Lung (tissue), 12 donors: ENCODE results near the gene VWA3A. TPM values are rescaled to one million over a fixed set of nuclear protein-coding genes. Genes with fewer than 3 reads are reported as not detected.
A peak's percentile ranks its signal among the peaks of the same experiment; 100 is the strongest.

Source experiments
- ATAC-seq: fragments of 200-7000 bp; cut with Tn5 transposase; one replicate; pipeline ENCODE4 v1.9.1; 2020; ENCODE audit warnings: moderate number of reproducible peaks; ENCODE audit not compliant: insufficient read depth, low FRiP score
- DNase-seq, 3 donors: peaks; one replicate each; pipeline ENCODE4 v3.0.0-alpha.2; 2013 to 2017
- H3K27ac ChIP-seq, 2 donors: one replicate each; pipeline ENCODE4 v1.5.1; 2013; ENCODE audit warnings: mild to moderate bottlenecking in 2 of 2, moderate library complexity in 2 of 2, control low read depth in 1 of 2, inconsistent platforms in 1 of 2, low read depth in 1 of 2, low read length in 1 of 2
- H3K27me3 ChIP-seq, 3 donors: one replicate each; pipeline ENCODE4 v1.5.1; 2013; ENCODE audit warnings: low read length in 2 of 3; ENCODE audit not compliant: control insufficient read depth in 3 of 3, insufficient read depth in 3 of 3
- H3K36me3 ChIP-seq, 4 donors: one replicate each; pipeline ENCODE4 v1.5.1; 2013; ENCODE audit warnings: low read length in 4 of 4, mild to moderate bottlenecking in 1 of 4, moderate library complexity in 1 of 4; ENCODE audit not compliant: control insufficient read depth in 4 of 4, insufficient read depth in 4 of 4
- H3K4me1 ChIP-seq, 5 donors: one replicate each; pipeline ENCODE4 v1.5.1; 2013; ENCODE audit warnings: low read length in 5 of 5, mild to moderate bottlenecking in 2 of 5, moderate library complexity in 1 of 5; ENCODE audit not compliant: control insufficient read depth in 5 of 5, insufficient read depth in 5 of 5
- H3K4me3 ChIP-seq: one replicate; pipeline ENCODE4 v1.5.1; 2013; ENCODE audit warnings: mild to moderate bottlenecking, control low read depth, moderate library complexity
- H3K9ac ChIP-seq, 2 donors: one replicate each; pipeline ENCODE4 v1.5.1; 2013; ENCODE audit warnings: low read length in 2 of 2, control low read depth in 1 of 2; ENCODE audit not compliant: insufficient read depth in 1 of 2
- H3K9me3 ChIP-seq, 4 donors: one replicate each; pipeline ENCODE4 v1.5.1; 2013; ENCODE audit warnings: low read length in 3 of 4, mild to moderate bottlenecking in 1 of 4, moderate library complexity in 1 of 4; ENCODE audit not compliant: control insufficient read depth in 4 of 4, insufficient read depth in 3 of 4
- WGBS, 2 donors: extraction: QIAGEN DNeasy Blood & Tissue Kit; methylation state at CpG; one replicate each; pipeline ENCODE4 v1.1.7; 2013; 5-methylcytosine and 5-hydroxymethylcytosine counted together
- polyA plus RNA-seq, 2 donors: library from polyadenylated mRNA; stranded (reverse); fragments of 200-250 nt; gene quantifications; one replicate each; pipeline ENCODE4 v1.2.1, GENCODE V29; 2013
- total RNA-seq, 2 donors: library from RNA; depleted of rRNA in 1 of 2; stranded (reverse); fragments of >200 nt in 1 of 2; gene quantifications; one replicate each; pipeline ENCODE4 v1.2.1, GENCODE V29; 2014 to 2021
- TF ChIP-seq, protein P1 (sequence below): IDR thresholded peaks from 2 replicates; pipeline ENCODE4 v1.5.1; 2012; ENCODE audit warnings: mild to moderate bottlenecking; ENCODE audit errors: control extremely low read depth, extremely low read depth
- donor health status: control.
- donor health status: control.
- donor health status: Bipolar disorder and iron deficiency.
- donor health status: healthy.
- donor health status: DM: yes; HTN: yes; CAD: no.

VWA3A gene
- total and polyA plus RNA-seq, 4 donors: 2.4 to 15.1 (median 8.7) TPM

DNA sequence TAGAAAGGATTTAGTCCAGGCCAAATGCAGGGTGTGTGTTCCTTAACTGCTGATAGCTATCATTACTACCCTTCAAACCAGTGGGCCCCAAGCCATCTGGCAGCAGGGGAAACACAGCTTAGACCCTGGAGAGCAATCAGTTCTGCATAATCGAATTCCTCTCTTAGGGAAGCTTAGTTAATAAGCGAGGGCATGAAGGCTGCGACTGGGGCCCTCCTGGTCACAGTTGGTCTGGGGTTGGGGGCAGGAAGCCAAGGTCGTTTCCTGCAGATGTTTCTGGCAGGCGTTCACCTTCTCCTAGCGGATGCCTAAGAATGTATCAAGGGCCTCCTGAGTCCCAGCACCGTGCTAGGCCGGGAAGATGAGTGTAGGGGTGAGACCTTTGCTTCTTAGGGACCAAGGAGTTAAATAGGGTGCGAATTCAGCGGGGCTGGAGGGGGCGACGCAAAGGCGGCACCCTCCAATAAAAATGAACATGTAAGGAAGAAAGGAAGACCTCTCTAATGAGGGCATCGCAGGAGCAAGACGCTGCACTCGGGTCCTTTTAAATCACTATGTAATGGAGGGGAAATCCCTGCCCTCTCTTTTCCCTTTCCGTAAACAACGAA, 97.2 kb downstream of the VWA3A start:
- no peaks in the 10 kb centered on the region for H3K36me3 ChIP-seq
- DNase-seq (peak; percentile 33 to 63 (median 51)), ATAC-seq (no peak)
- no peaks in the 10 kb centered on the region for H3K27me3 ChIP-seq
- peak overlapping the region; percentile 75 to 93 for H3K27ac ChIP-seq
- no peak overlapping the region for H3K9ac ChIP-seq
- WGBS, 2 donors: 1% methylated on average over 18 of the region's 18 CpGs
- no peaks in the 10 kb centered on the region for H3K9me3 ChIP-seq
- peak overlapping the region; percentile 65 for H3K4me3 ChIP-seq
- peaks cover 0 to 27% (median 8%) of the 10 kb centered on the region in 5 donors for H3K4me1 ChIP-seq
- TF ChIP-seq, protein P1, sequence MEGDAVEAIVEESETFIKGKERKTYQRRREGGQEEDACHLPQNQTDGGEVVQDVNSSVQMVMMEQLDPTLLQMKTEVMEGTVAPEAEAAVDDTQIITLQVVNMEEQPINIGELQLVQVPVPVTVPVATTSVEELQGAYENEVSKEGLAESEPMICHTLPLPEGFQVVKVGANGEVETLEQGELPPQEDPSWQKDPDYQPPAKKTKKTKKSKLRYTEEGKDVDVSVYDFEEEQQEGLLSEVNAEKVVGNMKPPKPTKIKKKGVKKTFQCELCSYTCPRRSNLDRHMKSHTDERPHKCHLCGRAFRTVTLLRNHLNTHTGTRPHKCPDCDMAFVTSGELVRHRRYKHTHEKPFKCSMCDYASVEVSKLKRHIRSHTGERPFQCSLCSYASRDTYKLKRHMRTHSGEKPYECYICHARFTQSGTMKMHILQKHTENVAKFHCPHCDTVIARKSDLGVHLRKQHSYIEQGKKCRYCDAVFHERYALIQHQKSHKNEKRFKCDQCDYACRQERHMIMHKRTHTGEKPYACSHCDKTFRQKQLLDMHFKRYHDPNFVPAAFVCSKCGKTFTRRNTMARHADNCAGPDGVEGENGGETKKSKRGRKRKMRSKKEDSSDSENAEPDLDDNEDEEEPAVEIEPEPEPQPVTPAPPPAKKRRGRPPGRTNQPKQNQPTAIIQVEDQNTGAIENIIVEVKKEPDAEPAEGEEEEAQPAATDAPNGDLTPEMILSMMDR: no peak

- Histone ChIP-seq H3K4me1 (peaks cover 0 to 27% (median 12%) of the 10 kb centered on the region in 5 donors), H3K4me3 (peak overlapping the region; percentile 65), H3K27ac (peak overlapping the region; percentile 75 to 93), H3K27me3 (no peaks in the 10 kb centered on the region), H3K9ac (no peak overlapping the region), H3K36me3 (no peaks in the 10 kb centered on the region), H3K9me3 (no peaks in the 10 kb centered on the region)
- ATAC-seq (peak; percentile 78), DNase-seq (peak in 1 of 3 donors; percentile 100)
- 1% methylated on average over 65 to 72 of the region's 72 CpGs for WGBS, 2 donors
- TF ChIP-seq, protein P1: no peak
These were observed 97.9 kb downstream of the VWA3A start for GRCh38 chr16:22190081-22190775.

DNA sequence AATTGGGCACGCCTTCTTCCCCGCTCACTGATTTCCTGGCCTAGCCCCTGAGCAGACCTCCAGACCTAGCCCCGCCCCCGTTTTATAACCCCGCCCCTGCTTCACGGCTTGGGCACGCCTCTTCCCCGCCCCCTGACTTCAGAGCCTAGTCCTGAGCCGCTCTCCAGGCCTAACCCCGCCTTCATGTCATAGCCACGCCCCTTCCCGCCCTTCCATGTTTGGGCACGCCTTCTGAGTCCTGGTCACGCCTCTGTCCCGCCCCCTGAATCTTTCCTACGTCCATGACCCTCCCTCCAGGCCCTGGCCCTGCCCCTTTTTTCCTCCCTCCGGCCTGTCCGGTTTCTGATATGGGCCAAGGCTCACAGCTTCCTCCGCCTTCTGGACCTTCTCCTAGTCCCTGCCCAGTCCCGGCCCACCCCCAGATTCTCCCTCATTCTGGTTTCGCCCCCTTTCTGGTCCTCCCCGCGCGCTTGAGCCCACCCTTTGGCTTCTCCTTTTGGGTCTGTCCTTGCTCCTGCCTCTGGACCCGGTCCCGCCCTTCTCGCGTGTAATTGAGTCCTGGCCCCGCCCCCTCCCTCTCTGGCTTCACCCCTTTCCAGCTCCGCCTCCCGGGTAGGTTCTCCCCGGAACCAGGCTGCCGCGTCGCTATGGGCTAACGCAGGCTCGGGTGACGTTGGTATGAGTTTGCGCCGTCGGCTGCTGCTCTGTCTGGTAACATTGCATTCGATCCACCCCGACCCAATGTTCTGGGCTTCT, 98.6 kb downstream of the VWA3A start:
- H3K36me3 ChIP-seq: no peaks in the 10 kb centered on the region
- peak; percentile 79 for ATAC-seq
- peak; percentile 100 for DNase-seq
- peak overlapping the region; percentile 60 to 97 for H3K9ac ChIP-seq
- H3K9me3 ChIP-seq: no peaks in the 10 kb centered on the region
- H3K27ac ChIP-seq: peak overlapping the region; percentile 90 to 93
- TF ChIP-seq, protein P1: no peak
- no peaks in the 10 kb centered on the region for H3K27me3 ChIP-seq
- peaks cover 0 to 27% (median 12%) of the 10 kb centered on the region in 5 donors for H3K4me1 ChIP-seq
- WGBS, 2 donors: 0 to 1% methylated on average over 43 of the region's 43 CpGs
- H3K4me3 ChIP-seq: peak overlapping the region; percentile 0
